ENCODE data around the gene PARP12. TPM values are rescaled to one million over a fixed set of nuclear protein-coding genes. Genes with fewer than 3 reads are reported as not detected.

PARP12 gene
- total RNA-seq, 6 experiments from 2014 or later = 6.3 to 14.0 (median 11.8) TPM

GRCh38 chr7:140041659-140042385 lies 20.9 kb downstream of the PARP12 start:
- H3K4me3 Mint-ChIP-seq = no peak overlapping the region; the same call in 1 of the 2 replicates
- H3K4me1 Mint-ChIP-seq (ENCODE audit: low read depth) = peaks cover 31% of the 10 kb centered on the region
- no peak overlapping the region for H3K27ac Mint-ChIP-seq
- DNase-seq = no peak
- no peaks in the 10 kb centered on the region for H3K9me3 Mint-ChIP-seq
- peaks cover 1% of the 10 kb centered on the region; the same call in 1 of the 2 replicates for H3K27me3 Mint-ChIP-seq (ENCODE audit: insufficient read depth)
- no peak for TF ChIP-seq CTCF (IDR thresholded peaks at IDR 0.05)
- peaks cover 14% of the 10 kb centered on the region for H3K36me3 Mint-ChIP-seq (ENCODE audit: low read depth)

- Mint-ChIP-seq H3K36me3 (ENCODE audit: low read depth) (peaks cover 14% of the 10 kb centered on the region), H3K9me3 (no peaks in the 10 kb centered on the region), H3K27me3 (ENCODE audit: insufficient read depth) (peaks cover 1% of the 10 kb centered on the region; the same call in 1 of the 2 replicates), H3K4me1 (ENCODE audit: low read depth) (peaks cover 50% of the 10 kb centered on the region), H3K27ac (no peak overlapping the region), H3K4me3 (no peak overlapping the region)
- DNase-seq = no peak
- no peak for TF ChIP-seq CTCF (IDR thresholded peaks at IDR 0.05)
Observed at GRCh38 chr7:140039896-140040295, 22.9 kb downstream of the PARP12 start.

- Mint-ChIP-seq H3K27ac (peak overlapping the region; percentile 38; the same call in 1 of the 2 replicates), H3K27me3 (ENCODE audit: insufficient read depth) (peaks cover 1% of the 10 kb centered on the region; the same call in 1 of the 2 replicates), H3K4me3 (peak overlapping the region; percentile 1; the same call in 1 of the 2 replicates), H3K4me1 (ENCODE audit: low read depth) (peaks cover 58% of the 10 kb centered on the region), H3K36me3 (ENCODE audit: low read depth) (peaks cover 14% of the 10 kb centered on the region), H3K9me3 (no peaks in the 10 kb centered on the region)
- TF ChIP-seq CTCF (IDR thresholded peaks at IDR 0.05) = no peak
- peak; percentile 38 for DNase-seq
Observed at GRCh38 chr7:140039066-140039465, 23.7 kb downstream of the PARP12 start.

DNA sequence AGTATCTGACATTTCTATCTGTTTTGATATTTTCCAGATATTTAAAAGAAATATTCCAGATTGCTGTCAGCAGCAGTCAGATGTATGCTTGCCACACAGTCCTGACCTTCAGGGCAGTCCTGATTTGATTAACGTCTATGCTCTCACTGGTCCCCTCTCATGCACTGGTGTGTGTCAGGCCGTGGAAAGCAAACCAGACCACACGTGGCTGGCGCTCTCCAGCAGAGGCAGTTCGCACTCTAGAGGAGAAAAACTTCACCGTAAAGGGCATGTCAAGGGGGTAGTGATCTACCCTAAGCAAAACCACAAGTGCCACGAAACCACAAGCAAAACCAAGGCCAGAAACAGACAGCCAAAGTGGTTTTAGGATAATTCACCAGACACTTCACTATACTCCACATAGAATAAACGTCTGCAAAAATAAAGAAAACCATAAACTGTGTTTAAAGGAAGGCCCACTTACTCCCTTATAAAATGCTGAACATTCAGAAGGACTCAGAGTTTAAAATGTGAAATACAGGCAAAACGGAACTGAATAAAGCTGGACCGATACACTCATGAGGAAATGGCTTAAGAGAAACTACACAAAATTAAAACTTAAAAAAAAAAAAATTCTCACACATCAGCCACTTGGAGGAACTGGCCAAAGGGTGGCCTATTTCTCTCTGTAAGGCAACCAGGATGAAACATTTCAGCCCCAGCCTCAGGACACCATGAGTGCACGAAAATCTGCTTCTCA lies 26.4 kb downstream of the PARP12 start:
- H3K9me3 Mint-ChIP-seq = no peaks in the 10 kb centered on the region
- no peak for DNase-seq

More for the DNA sequence above, 26.4 kb downstream of the PARP12 start:
- no peak for TF ChIP-seq CTCF (IDR thresholded peaks at IDR 0.05)
- Mint-ChIP-seq H3K27ac (peak overlapping the region; percentile 42), H3K27me3 (ENCODE audit: insufficient read depth) (peaks cover 1% of the 10 kb centered on the region; the same call in 1 of the 2 replicates), H3K36me3 (ENCODE audit: low read depth) (peaks cover 13% of the 10 kb centered on the region), H3K4me3 (peak overlapping the region; percentile 11; the same call in 1 of the 2 replicates), H3K4me1 (ENCODE audit: low read depth) (peaks cover 76% of the 10 kb centered on the region)

All from HFFc6 (cell line).